Tibial nerve (tissue), 4 donors: ENCODE data around the gene CACNA1B. TPM values are rescaled to one million over a fixed set of nuclear protein-coding genes. Genes with fewer than 3 reads are reported as not detected.
"Not testable (repeated sequence)": the region's sequence is repeated elsewhere in the genome, so short reads cannot be mapped to it uniquely, and the experiment has no call there.

Source experiments
- DNase-seq, 2 donors: peaks; one replicate each; pipeline ENCODE4 v3.0.0-alpha.2; 2019; ENCODE audit warnings: low spot score in 2 of 2
- H3K27ac ChIP-seq, 4 donors: fragments of 200-600 bp; sonication (generic) in 3 of 4; one replicate each; pipeline ENCODE4 v1.5.1; 2017 to 2019; ENCODE audit warnings: mild to moderate bottlenecking in 1 of 4
- H3K27me3 ChIP-seq, 2 donors: fragments of 200-600 bp; sonication (generic) in 1 of 2; one replicate each; pipeline versions ENCODE4 v1.5.1 to v1.6.0; 2017 to 2019
- H3K36me3 ChIP-seq, 3 donors: fragments of 200-600 bp; sonication (generic); one replicate each; pipeline ENCODE4 v1.5.1; 2018 to 2019
- H3K4me1 ChIP-seq, 4 donors: fragments of 200-600 bp; sonication (generic) in 3 of 4; one replicate each; pipeline ENCODE4 v1.5.1; 2017 to 2019
- H3K4me3 ChIP-seq, 4 donors: fragments of 200-600 bp; sonication (generic) in 3 of 4; one replicate each; pipeline ENCODE4 v1.5.1; 2017 to 2019; ENCODE audit warnings: mild to moderate bottlenecking in 1 of 4, moderate library complexity in 1 of 4
- H3K9me3 ChIP-seq, 4 donors: fragments of 200-600 bp; sonication (generic) in 3 of 4; one replicate each; pipeline ENCODE4 v1.5.1; 2017 to 2019
- CTCF ChIP-seq, 5 experiments: fragments of 200-600 bp in 3 of 5; fragments of 450-650 bp in 2 of 5; sonication (generic) in 3 of 5; IDR thresholded peaks; one replicate each; pipeline ENCODE4 v1.5.1; 2016 to 2019; ENCODE audit warnings: antibody characterized with exemption in 5 of 5, mild to moderate bottlenecking in 3 of 5, moderate library complexity in 2 of 5
- EP300 ChIP-seq, 2 donors: sonication (generic); formaldehyde crosslinking; IDR thresholded peaks; one replicate each; pipeline ENCODE4 v1.6.1; 2017; ENCODE audit warnings: antibody characterized with exemption in 2 of 2, mild to moderate bottlenecking in 1 of 2
- POLR2A ChIP-seq, 2 donors: fragments of 450-650 bp; IDR thresholded peaks; one replicate each; pipeline ENCODE4 v1.6.1; 2017; ENCODE audit warnings: antibody characterized with exemption in 2 of 2, mild to moderate bottlenecking in 2 of 2, moderate library complexity in 2 of 2
- WGBS, 2 donors: methylation state at CpG; one replicate each; pipeline ENCODE4 v1.1.5; 2018; 5-methylcytosine and 5-hydroxymethylcytosine counted together
- total RNA-seq, 4 donors: library from RNA; depleted of rRNA; stranded (reverse); fragments of >200 nt; gene quantifications; one replicate each; pipeline ENCODE4 v1.1.0, GENCODE V29; 2016

Gene CACNA1B
- total RNA-seq, 4 donors from 2014 or later, result under 0.01 TPM; not detected in 2

DNA sequence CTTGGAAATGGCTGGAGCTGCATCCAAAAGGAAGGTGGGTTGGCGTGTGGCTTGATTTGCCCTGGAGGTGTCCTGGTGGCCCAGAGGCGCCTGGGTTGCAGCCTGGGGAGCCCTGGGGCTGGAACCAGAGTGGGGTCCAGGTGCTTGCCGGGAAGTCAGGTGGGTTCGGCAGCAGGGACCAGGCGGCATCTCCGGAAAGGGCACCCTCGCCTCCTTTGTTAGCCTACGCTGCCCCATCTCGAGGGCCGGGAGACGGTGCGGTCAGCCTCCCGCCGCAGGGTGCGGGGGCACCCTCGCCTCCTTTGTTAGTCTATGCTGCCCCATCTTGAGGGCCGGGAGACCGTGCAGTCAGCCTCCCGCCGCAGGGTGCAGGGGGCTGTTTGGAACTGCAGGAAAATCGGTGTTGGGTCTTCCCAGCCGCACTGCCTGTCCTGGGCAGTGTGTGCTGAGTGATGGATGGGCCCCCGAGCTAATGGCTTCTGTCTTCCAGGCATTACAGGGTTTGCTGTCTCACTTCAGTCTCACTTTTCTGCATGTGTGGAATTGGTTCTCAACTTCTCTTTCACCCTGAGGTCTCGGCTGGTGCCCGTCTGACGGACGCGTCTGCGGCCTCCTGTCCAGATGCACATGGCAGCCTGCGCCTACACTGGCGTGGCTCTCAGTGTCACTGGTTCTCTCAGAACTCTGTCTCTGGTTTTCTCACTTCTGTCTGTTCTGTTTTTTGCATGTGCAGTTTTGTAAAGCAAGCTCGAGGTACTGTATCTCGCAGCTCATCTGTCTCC lies 139.0 kb downstream of the CACNA1B start:
- DNase-seq, result no peak
- Histone ChIP-seq H3K27me3 (peaks cover 0 to 1% of the 10 kb centered on the region in 2 donors), H3K27ac (no peak overlapping the region), H3K4me1 (no peaks in the 10 kb centered on the region), H3K9me3 (no peaks in the 10 kb centered on the region), H3K4me3 (no peak overlapping the region), H3K36me3 (no peaks in the 10 kb centered on the region)
- 87 to 88% methylated on average over 29 to 33 of the region's 33 CpGs for WGBS, 2 donors
- TF ChIP-seq POLR2A (IDR thresholded peaks at IDR 0.05) (no peak), CTCF (IDR thresholded peaks at IDR 0.05) (no peak), EP300 (IDR thresholded peaks at IDR 0.05) (no peak)

DNA sequence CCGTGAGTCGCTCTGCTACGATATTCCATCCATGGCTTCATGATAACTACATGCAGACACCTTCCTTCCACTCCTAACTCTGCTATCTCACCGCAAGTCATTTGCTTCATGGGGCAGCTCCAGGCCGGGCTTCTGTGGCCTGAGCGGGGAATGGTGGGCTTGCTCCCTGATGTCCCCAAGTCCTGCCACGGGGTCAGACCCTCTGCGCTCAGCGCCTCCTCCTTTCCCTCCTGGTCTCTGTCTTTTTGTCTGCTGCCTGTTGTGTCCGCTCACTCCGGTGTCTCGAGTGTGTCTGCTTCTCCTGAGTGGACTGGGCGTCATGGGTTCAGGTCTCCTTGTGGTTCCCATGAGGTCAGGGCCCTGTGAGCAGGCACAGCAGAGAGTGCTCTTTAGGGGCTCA lies 139.6 kb downstream of the CACNA1B start:
- TF ChIP-seq EP300 (IDR thresholded peaks at IDR 0.05) (no peak), POLR2A (IDR thresholded peaks at IDR 0.05) (no peak), CTCF (IDR thresholded peaks at IDR 0.05) (no peak)
- 91 to 95% methylated on average over 13 of the region's 13 CpGs for WGBS, 2 donors
- Histone ChIP-seq H3K4me1 (no peaks in the 10 kb centered on the region), H3K27ac (no peak overlapping the region), H3K9me3 (no peaks in the 10 kb centered on the region), H3K36me3 (no peaks in the 10 kb centered on the region), H3K27me3 (peaks cover 0 to 7% of the 10 kb centered on the region in 2 donors), H3K4me3 (no peak overlapping the region)
- no peak for DNase-seq

GRCh38 chr9:138019514-138019913 lies 141.9 kb downstream of the CACNA1B start:
- not testable (repeated sequence) for H3K9me3 ChIP-seq, H3K27ac ChIP-seq, DNase-seq, H3K4me3 ChIP-seq, H3K36me3 ChIP-seq
- peaks cover 0 to 26% of the 10 kb centered on the region in 2 donors for H3K27me3 ChIP-seq
- peaks cover 0 to 13% (median 0%) of the 10 kb centered on the region in 4 donors for H3K4me1 ChIP-seq
- 79 to 90% methylated on average over 9 to 10 of the region's 10 CpGs for WGBS, 2 donors

DNA sequence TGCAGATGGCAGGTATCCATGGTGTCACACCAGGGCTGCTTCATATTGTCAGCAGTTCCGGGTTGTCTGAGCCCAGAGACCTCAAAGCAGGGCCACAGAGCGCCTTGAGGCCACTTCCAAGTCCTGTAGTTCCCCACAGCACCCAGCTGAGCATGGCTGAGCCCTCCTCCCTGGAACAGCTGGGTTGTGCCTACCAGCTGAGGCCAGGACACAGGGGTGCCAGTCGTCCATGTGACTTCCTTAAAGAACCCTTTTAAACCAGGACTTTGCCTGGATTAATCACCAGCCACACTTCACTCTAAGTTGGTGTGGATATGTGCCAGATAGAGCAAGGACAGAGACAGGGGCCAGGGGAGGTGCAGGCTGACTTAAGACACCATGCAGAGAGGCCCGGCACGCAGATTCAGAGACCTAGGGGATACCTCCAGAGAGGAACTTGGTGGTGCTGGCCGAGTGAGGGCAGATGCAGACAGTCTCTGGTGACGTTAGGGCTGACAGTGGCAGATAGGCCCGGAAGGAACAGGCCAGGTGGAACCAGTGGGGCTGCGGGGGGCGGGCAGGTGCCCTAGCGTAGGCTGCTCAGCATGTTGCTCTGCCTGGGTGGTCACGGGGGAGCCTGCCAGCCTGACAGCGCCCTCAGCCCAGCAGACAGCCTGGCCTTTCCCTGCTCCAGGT lies 142.7 kb downstream of the CACNA1B start:
- TF ChIP-seq POLR2A (IDR thresholded peaks at IDR 0.05) (no peak), CTCF (IDR thresholded peaks at IDR 0.05) (no peak), EP300 (IDR thresholded peaks at IDR 0.05) (no peak)
- Histone ChIP-seq H3K27me3 (peaks cover 0 to 29% of the 10 kb centered on the region in 2 donors), H3K36me3 (no peaks in the 10 kb centered on the region), H3K4me1 (peaks cover 0 to 13% (median 0%) of the 10 kb centered on the region in 4 donors), H3K9me3 (no peaks in the 10 kb centered on the region), H3K4me3 (no peak overlapping the region), H3K27ac (no peak overlapping the region)
- DNase-seq, result no peak
- WGBS, 2 donors, result 79 to 85% methylated on average over 12 to 13 of the region's 13 CpGs

DNA sequence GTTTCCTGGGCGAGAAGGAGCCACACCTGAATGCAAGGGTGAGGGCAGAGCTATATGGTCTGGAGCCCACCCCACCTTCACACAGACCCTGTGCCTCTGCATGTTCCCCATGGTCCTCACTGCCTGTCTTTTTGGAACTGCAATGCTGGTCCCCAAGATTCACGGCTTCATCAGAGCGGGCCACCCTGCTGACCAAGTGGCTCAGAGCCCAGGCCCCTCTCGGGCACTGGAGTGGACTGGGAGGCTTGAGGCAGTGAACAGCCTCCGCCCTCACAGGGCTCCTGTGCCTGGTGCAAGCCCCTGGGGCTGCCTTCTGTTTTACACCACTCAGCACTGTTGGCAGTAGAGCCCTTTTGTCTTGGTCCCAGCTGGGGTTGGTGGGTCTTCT lies 143.2 kb downstream of the CACNA1B start:
- TF ChIP-seq POLR2A (IDR thresholded peaks at IDR 0.05), result no peak
- TF ChIP-seq CTCF (IDR thresholded peaks at IDR 0.05), result no peak
- TF ChIP-seq EP300 (IDR thresholded peaks at IDR 0.05), result no peak
- WGBS, 2 donors, result 78 to 84% methylated on average over 4 to 5 of the region's 5 CpGs

More for the DNA sequence above, 143.2 kb downstream of the CACNA1B start:
- Histone ChIP-seq H3K27me3 (peaks cover 0 to 34% of the 10 kb centered on the region in 2 donors), H3K9me3 (no peaks in the 10 kb centered on the region), H3K4me3 (no peak overlapping the region), H3K36me3 (no peaks in the 10 kb centered on the region), H3K27ac (no peak overlapping the region), H3K4me1 (peaks cover 0 to 13% (median 0%) of the 10 kb centered on the region in 4 donors)
- DNase-seq, result no peak
